Vagina (tissue), 2 donors: ENCODE measurements around the gene NDUFB4. TPM values are rescaled to one million over a fixed set of nuclear protein-coding genes. Genes with fewer than 3 reads are reported as not detected.
"Not testable (repeated sequence)": the region's sequence is repeated elsewhere in the genome, so short reads cannot be mapped to it uniquely, and the experiment has no call there.

ENCODE experiments used
- DNase-seq, 2 donors: peaks; one replicate each; pipeline ENCODE4 v3.0.0-alpha.2; 2017; ENCODE audit errors: extremely low spot score in 2 of 2
- H3K27ac ChIP-seq: fragments of 200-600 bp; sonication (generic); one replicate; pipeline ENCODE4 v1.5.1; 2019
- H3K27me3 ChIP-seq: fragments of 200-600 bp; sonication (generic); one replicate; pipeline ENCODE4 v1.5.1; 2019
- H3K36me3 ChIP-seq, 2 donors: fragments of 200-600 bp; sonication (generic); one replicate each; pipeline ENCODE4 v1.5.1; 2017 to 2019
- H3K4me1 ChIP-seq: fragments of 200-600 bp; sonication (generic); one replicate; pipeline ENCODE4 v1.5.1; 2019
- H3K4me3 ChIP-seq, 2 donors: fragments of 200-600 bp; sonication (generic); 1 replicate in 1 of 2; 2 replicates in 1 of 2; pipeline ENCODE4 v1.5.1; 2016 to 2019
- H3K9me3 ChIP-seq: fragments of 200-600 bp; sonication (generic); one replicate; pipeline ENCODE4 v1.5.1; 2019
- CTCF ChIP-seq, 3 experiments: fragments of 450-650 bp in 2 of 3; fragments of 200-600 bp in 1 of 3; sonication (generic) in 1 of 3; IDR thresholded peaks; one replicate each; pipeline ENCODE4 v1.5.1; 2017 to 2019; ENCODE audit warnings: antibody characterized with exemption in 3 of 3, mild to moderate bottlenecking in 2 of 3, moderate library complexity in 2 of 3
- POLR2A ChIP-seq, 2 donors: fragments of 450-650 bp; IDR thresholded peaks; one replicate each; pipeline ENCODE4 v1.6.1; 2017; ENCODE audit warnings: antibody characterized with exemption in 2 of 2, mild to moderate bottlenecking in 2 of 2, moderate library complexity in 2 of 2
- POLR2AphosphoS5 ChIP-seq, 2 donors: sonication (generic); formaldehyde crosslinking; IDR thresholded peaks; one replicate each; pipeline ENCODE4 v1.9.0; 2017; ENCODE audit warnings: antibody characterized with exemption in 2 of 2, mild to moderate bottlenecking in 2 of 2, low read depth in 1 of 2; ENCODE audit not compliant: insufficient read depth in 1 of 2
- intact Hi-C: fragments of 100-400 bp; cut with DNase I; formaldehyde crosslinking; loops from one replicate; pipeline ENCODE4 v1.15.1; 2023
- total RNA-seq: library from RNA; depleted of rRNA; stranded (reverse); fragments of >200 nt; gene quantifications from one replicate; pipeline ENCODE4 v1.2.3, GENCODE V29; 2016

The NDUFB4 gene
- total RNA-seq, 1 donor from 2014 or later, result 82.5 TPM

GRCh38 chr3:120637851-120638559 lies 41.9 kb downstream of the NDUFB4 start:
- Histone ChIP-seq H3K4me1 (no peaks in the 10 kb centered on the region), H3K4me3 (no peak overlapping the region), H3K27ac (no peak overlapping the region), H3K27me3 (no peaks in the 10 kb centered on the region), H3K9me3 (no peaks in the 10 kb centered on the region), H3K36me3 (no peaks in the 10 kb centered on the region)
- TF ChIP-seq POLR2AphosphoS5 (IDR thresholded peaks at IDR 0.05; ENCODE audit: insufficient read depth in 1 of 2, low read depth in 1 of 2) (no peak), CTCF (IDR thresholded peaks at IDR 0.05) (no peak), POLR2A (IDR thresholded peaks at IDR 0.05) (no peak)
- intact Hi-C loops, result no loop called here
- no peak for DNase-seq

- H3K4me1 ChIP-seq, H3K4me3 ChIP-seq, H3K36me3 ChIP-seq, H3K27me3 ChIP-seq, H3K9me3 ChIP-seq, DNase-seq, intact Hi-C loops, H3K27ac ChIP-seq: not testable (repeated sequence)
Measured at GRCh38 chr3:120638820-120639219, 42.7 kb downstream of the NDUFB4 start.

DNA sequence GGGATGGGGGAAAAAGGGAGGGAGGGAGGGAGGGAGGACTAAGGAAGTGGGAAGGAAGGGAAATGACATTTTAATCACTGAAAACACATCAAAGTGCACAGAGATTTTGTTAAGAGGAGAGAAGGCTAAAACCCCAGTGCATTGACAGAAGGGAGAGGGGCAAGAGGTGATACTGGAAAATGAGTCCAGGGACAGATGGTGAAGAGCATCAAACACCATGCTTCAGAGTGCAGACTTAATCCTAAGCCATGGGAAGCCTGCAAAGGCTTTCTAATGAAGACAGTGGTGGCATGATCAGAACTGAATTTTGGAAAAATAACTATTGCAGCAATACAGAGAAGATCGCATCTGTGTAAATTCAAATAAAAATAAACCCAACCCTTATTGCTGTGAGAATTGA lies 44.1 kb downstream of the NDUFB4 start:
- no peaks in the 10 kb centered on the region for H3K27me3 ChIP-seq

GRCh38 chr3:120641696-120642246 lies 45.6 kb downstream of the NDUFB4 start:
- Histone ChIP-seq H3K4me3 (no peak overlapping the region), H3K4me1 (no peaks in the 10 kb centered on the region), H3K27ac (no peak overlapping the region), H3K36me3 (no peaks in the 10 kb centered on the region), H3K9me3 (no peaks in the 10 kb centered on the region), H3K27me3 (no peaks in the 10 kb centered on the region)
- DNase-seq, result no peak
- intact Hi-C loops, result no loop called here
- TF ChIP-seq CTCF (IDR thresholded peaks at IDR 0.05) (no peak), POLR2A (IDR thresholded peaks at IDR 0.05) (no peak), POLR2AphosphoS5 (IDR thresholded peaks at IDR 0.05; ENCODE audit: insufficient read depth in 1 of 2, low read depth in 1 of 2) (no peak)

More for the DNA sequence above, 44.1 kb downstream of the NDUFB4 start:
- Histone ChIP-seq H3K4me3 (no peak overlapping the region), H3K36me3 (no peaks in the 10 kb centered on the region), H3K4me1 (no peaks in the 10 kb centered on the region), H3K9me3 (no peaks in the 10 kb centered on the region), H3K27ac (no peak overlapping the region)
- TF ChIP-seq CTCF (IDR thresholded peaks at IDR 0.05), result no peak
- no peak for TF ChIP-seq POLR2AphosphoS5 (IDR thresholded peaks at IDR 0.05; ENCODE audit: insufficient read depth in 1 of 2, low read depth in 1 of 2)
- TF ChIP-seq POLR2A (IDR thresholded peaks at IDR 0.05), result no peak
- no peak for DNase-seq
- intact Hi-C loops, result no loop called here

- no peak for TF ChIP-seq CTCF (IDR thresholded peaks at IDR 0.05)
- no peak for TF ChIP-seq POLR2AphosphoS5 (IDR thresholded peaks at IDR 0.05; ENCODE audit: insufficient read depth in 1 of 2, low read depth in 1 of 2)
- no peak for TF ChIP-seq POLR2A (IDR thresholded peaks at IDR 0.05)
- Histone ChIP-seq H3K27me3 (no peaks in the 10 kb centered on the region), H3K27ac (no peak overlapping the region), H3K36me3 (no peaks in the 10 kb centered on the region), H3K4me1 (no peaks in the 10 kb centered on the region), H3K4me3 (no peak overlapping the region), H3K9me3 (no peaks in the 10 kb centered on the region)
- intact Hi-C loops, result no loop called here
- no peak for DNase-seq
Measured at GRCh38 chr3:120642368-120642948, 46.3 kb downstream of the NDUFB4 start.
